Small intestine (tissue), 7 donors: Measurements from ENCODE around the gene SNAPC4. TPM values are rescaled to one million over a fixed set of nuclear protein-coding genes. Genes with fewer than 3 reads are reported as not detected.

Source experiments
- DNase-seq, 2 donors: peaks; one replicate each; pipeline versions ENCODE4 v3.0.0 to v3.0.0-alpha.2; 2013
- FAIRE-seq: peaks from 2 replicates; lab custom pipeline; 2012; peaks lifted over from hg19 to GRCh38; lab: Jason Lieb, UNC
- H3K27ac ChIP-seq, 3 donors: one replicate each; pipeline ENCODE4 v1.5.1; 2013; ENCODE audit warnings: low read length in 2 of 3, mild to moderate bottlenecking in 2 of 3, control low read depth in 1 of 3, inconsistent platforms in 1 of 3, low read depth in 1 of 3, moderate library complexity in 1 of 3
- H3K27me3 ChIP-seq, 3 donors: one replicate each; pipeline ENCODE4 v1.6.1; 2013; ENCODE audit warnings: low read length in 3 of 3, inconsistent platforms in 1 of 3; ENCODE audit not compliant: control insufficient read depth in 3 of 3, insufficient read depth in 3 of 3
- H3K36me3 ChIP-seq, 3 donors: one replicate each; pipeline ENCODE4 v1.6.1; 2013; ENCODE audit warnings: low read length in 3 of 3, inconsistent platforms in 1 of 3, low read depth in 1 of 3, mild to moderate bottlenecking in 1 of 3, moderate library complexity in 1 of 3; ENCODE audit not compliant: control insufficient read depth in 3 of 3, insufficient read depth in 2 of 3
- H3K4me1 ChIP-seq, 3 donors: one replicate each; pipeline ENCODE4 v1.6.1; 2013; ENCODE audit warnings: low read length in 2 of 3, inconsistent platforms in 1 of 3, low read depth in 1 of 3, mild to moderate bottlenecking in 1 of 3, moderate library complexity in 1 of 3; ENCODE audit not compliant: control insufficient read depth in 3 of 3, insufficient read depth in 2 of 3
- H3K4me3 ChIP-seq, 3 donors: one replicate each; pipeline ENCODE4 v1.5.1; 2013; ENCODE audit warnings: low read length in 3 of 3, control low read depth in 1 of 3, inconsistent platforms in 1 of 3, low read depth in 1 of 3, mild to moderate bottlenecking in 1 of 3, moderate library complexity in 1 of 3
- H3K9me3 ChIP-seq, 2 donors: one replicate each; pipeline ENCODE4 v1.6.1; 2013; ENCODE audit warnings: low read depth in 1 of 2, low read length in 1 of 2; ENCODE audit not compliant: control insufficient read depth in 2 of 2, insufficient read depth in 1 of 2
- WGBS, 3 donors: extraction: QIAGEN DNeasy Blood & Tissue Kit; methylation state at CpG; one replicate each; pipeline ENCODE4 v1.1.7; 2013; 5-methylcytosine and 5-hydroxymethylcytosine counted together
- polyA plus RNA-seq, 4 donors: library from polyadenylated mRNA; stranded (reverse) in 3 of 4; unstranded in 1 of 4; fragments of 200-250 nt in 3 of 4; fragments of 120-200 nt in 1 of 4; gene quantifications; one replicate each; pipeline versions ENCODE4 v1.2.1 to v1.2.3, GENCODE V29; 2013
- donor health status: healthy with polysubstance abuse.
- donor health status: control.
- donor health status: control.
- donor health status: Bipolar disorder and iron deficiency.
- donor health status: healthy.

The SNAPC4 gene
- polyA plus RNA-seq, 4 donors = 5.4 to 11.2 (median 6.3) TPM

- no peak for FAIRE-seq
- peaks cover 3 to 11% (median 11%) of the 10 kb centered on the region in 3 donors for H3K4me1 ChIP-seq
- no peak overlapping the region for H3K4me3 ChIP-seq
- H3K27me3 ChIP-seq = no peaks in the 10 kb centered on the region
- no peak overlapping the region for H3K27ac ChIP-seq
- 89 to 93% (median 90%) methylated on average over 14 to 17 of the region's 17 CpGs for WGBS, 3 donors
- DNase-seq = no peak
- peaks cover 0 to 75% (median 9%) of the 10 kb centered on the region in 3 donors for H3K36me3 ChIP-seq
- no peaks in the 10 kb centered on the region for H3K9me3 ChIP-seq
Observed at GRCh38 chr9:136434580-136435169, 34.7 kb upstream of the SNAPC4 start.

GRCh38 chr9:136433849-136434579, 34.0 kb upstream of the SNAPC4 start:
- DNase-seq = no peak
- Histone ChIP-seq H3K27me3 (no peaks in the 10 kb centered on the region), H3K4me1 (peaks cover 3 to 11% (median 11%) of the 10 kb centered on the region in 3 donors), H3K27ac (no peak overlapping the region), H3K4me3 (no peak overlapping the region), H3K9me3 (no peaks in the 10 kb centered on the region), H3K36me3 (peaks cover 0 to 82% (median 9%) of the 10 kb centered on the region in 3 donors)
- 91 to 93% (median 91%) methylated on average over 34 to 37 of the region's 37 CpGs for WGBS, 3 donors
- no peak for FAIRE-seq

- H3K36me3 ChIP-seq = peaks cover 0 to 87% (median 9%) of the 10 kb centered on the region in 3 donors
Observed at GRCh38 chr9:136433043-136433715, 33.2 kb upstream of the SNAPC4 start.

GRCh38 chr9:136432591-136432990, 32.6 kb upstream of the SNAPC4 start:
- H3K27me3 ChIP-seq = no peaks in the 10 kb centered on the region
- FAIRE-seq = no peak
- no peak overlapping the region for H3K4me3 ChIP-seq
- 89 to 96% (median 94%) methylated on average over 26 of the region's 26 CpGs for WGBS, 3 donors
- no peak for DNase-seq
- no peak overlapping the region for H3K27ac ChIP-seq
- H3K36me3 ChIP-seq = peaks cover 0 to 81% (median 9%) of the 10 kb centered on the region in 3 donors
- H3K9me3 ChIP-seq = no peaks in the 10 kb centered on the region
- peaks cover under 1 to 3% (median 3%) of the 10 kb centered on the region in 3 donors for H3K4me1 ChIP-seq

More at GRCh38 chr9:136433043-136433715, 33.2 kb upstream of the SNAPC4 start:
- Histone ChIP-seq H3K4me3 (no peak overlapping the region), H3K27me3 (no peaks in the 10 kb centered on the region), H3K27ac (no peak overlapping the region), H3K9me3 (no peaks in the 10 kb centered on the region), H3K4me1 (peaks cover 3 to 9% (median 9%) of the 10 kb centered on the region in 3 donors)
- WGBS, 3 donors = 90 to 93% (median 91%) methylated on average over 32 to 36 of the region's 36 CpGs
- no peak for DNase-seq
- FAIRE-seq = no peak

GRCh38 chr9:136431782-136432350, 31.9 kb upstream of the SNAPC4 start:
- 93 to 96% (median 94%) methylated on average over 28 to 36 of the region's 36 CpGs for WGBS, 3 donors
- H3K27ac ChIP-seq = no peak overlapping the region
- FAIRE-seq (no peak), DNase-seq (no peak)
- no peak overlapping the region for H3K4me3 ChIP-seq
- no peaks in the 10 kb centered on the region for H3K4me1 ChIP-seq
- peaks cover 0 to 78% (median 9%) of the 10 kb centered on the region in 3 donors for H3K36me3 ChIP-seq
- H3K27me3 ChIP-seq = no peaks in the 10 kb centered on the region
- no peaks in the 10 kb centered on the region for H3K9me3 ChIP-seq

GRCh38 chr9:136430588-136431234, 30.7 kb upstream of the SNAPC4 start:
- Histone ChIP-seq H3K27ac (no peak overlapping the region), H3K9me3 (no peaks in the 10 kb centered on the region), H3K4me1 (no peaks in the 10 kb centered on the region), H3K4me3 (no peak overlapping the region), H3K27me3 (no peaks in the 10 kb centered on the region), H3K36me3 (peaks cover 0 to 78% (median 9%) of the 10 kb centered on the region in 3 donors)
- no peak for FAIRE-seq
- no peak for DNase-seq
- 91 to 94% (median 94%) methylated on average over 23 to 29 of the region's 29 CpGs for WGBS, 3 donors

GRCh38 chr9:136429683-136430491, 29.9 kb upstream of the SNAPC4 start:
- H3K4me3 ChIP-seq = no peak overlapping the region
- no peak for DNase-seq
- peaks cover 0 to 77% (median 10%) of the 10 kb centered on the region in 3 donors for H3K36me3 ChIP-seq
- no peaks in the 10 kb centered on the region for H3K9me3 ChIP-seq
- no peaks in the 10 kb centered on the region for H3K4me1 ChIP-seq
- FAIRE-seq = no peak
- WGBS, 3 donors = 82 to 90% (median 83%) methylated on average over 28 to 32 of the region's 32 CpGs
- H3K27me3 ChIP-seq = no peaks in the 10 kb centered on the region
- H3K27ac ChIP-seq = no peak overlapping the region
